ENCODE measurements around the gene RNASEH2A. TPM values are rescaled to one million over a fixed set of nuclear protein-coding genes. Genes with fewer than 3 reads are reported as not detected.
A peak's percentile ranks its signal among the peaks of the same experiment; 100 is the strongest.

The RNASEH2A gene
- total and polyA plus RNA-seq, 2 of the 13 experiments (the other 11 are each of a cell fraction or from before 2014, with no cell fraction given): 25.1 to 35.8 TPM

DNA sequence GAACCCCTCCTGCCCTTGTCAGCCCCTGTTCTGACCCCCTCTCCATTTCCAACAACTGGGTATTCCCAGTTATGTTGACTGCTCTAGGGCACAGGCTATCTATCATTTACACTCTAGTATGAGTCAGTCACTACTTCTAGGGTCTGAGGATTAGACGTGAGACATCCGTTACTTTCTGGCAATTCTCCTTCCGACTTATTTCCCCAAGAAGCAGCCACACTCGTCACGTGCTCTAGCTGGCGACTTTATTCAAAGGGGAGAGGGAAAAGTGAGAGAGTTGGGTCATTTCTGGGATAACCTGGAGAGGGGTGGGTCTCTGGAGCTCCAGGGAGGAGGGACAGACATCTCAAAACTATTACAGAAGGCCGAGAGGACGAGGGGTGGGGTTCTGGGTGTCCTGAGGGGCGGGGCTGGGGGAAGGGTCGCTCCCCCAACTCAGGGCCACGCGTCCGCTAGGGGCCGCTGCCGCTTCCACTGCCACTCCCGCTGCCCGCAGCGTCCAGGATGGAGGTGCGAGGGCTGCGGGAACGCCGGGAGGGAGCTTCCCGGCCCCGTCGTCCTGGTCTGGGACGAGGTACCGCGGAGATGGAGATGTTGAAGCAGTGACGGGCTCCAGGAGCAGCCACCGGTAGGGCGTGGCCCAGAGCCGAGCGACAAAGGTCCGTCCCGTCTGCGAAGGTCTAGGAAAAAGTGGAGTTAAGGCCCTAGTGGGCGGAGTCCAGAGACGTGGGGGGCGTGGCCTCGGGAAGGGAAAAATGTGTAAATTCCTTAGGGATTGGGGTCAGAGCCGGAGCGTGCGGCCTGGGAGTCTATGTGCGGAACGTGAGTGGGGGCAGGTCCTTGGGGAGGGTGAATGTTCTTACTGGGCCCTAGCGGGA is 19.1 kb downstream of the RNASEH2A start:
- H3K4me2 ChIP-seq (ENCODE audit: low read depth, low read length): peak overlapping the region; percentile 69; the same call in 1 of the 2 replicates
- no peaks in the 10 kb centered on the region for H3K79me2 ChIP-seq (ENCODE audit: insufficient read depth, low read length)
- no peaks in the 10 kb centered on the region for H3K36me3 ChIP-seq (replicated peaks in 1 of 2; ENCODE audit: control insufficient read depth in 1 of 2, insufficient read depth in 2 of 2, low read length in 2 of 2)
- CTCF ChIA-PET (ENCODE audit: low intra/inter-chr PET ratio, low total read pairs): interaction anchor here (1.0 kb wide), 1 partner anchor 12 kb away, joined by 3 read pairs; no protein-coding TSS in a partner anchor
- H3K4me3 ChIP-seq (replicated peaks in 1 of 3; ENCODE audit: insufficient read depth in 1 of 3, low read depth in 2 of 3, low read length in 3 of 3): peak overlapping the region in 1 of 3 experiments; percentile 64; a peak in 2 of 6 replicates
- H3K9ac ChIP-seq (ENCODE audit: insufficient read depth, low read depth, low read length): no peak overlapping the region
- BruUV-seq (replicated peaks): no TSS peak
- no peak overlapping the region for H3K27ac ChIP-seq (ENCODE audit: extremely low read length, insufficient read depth, low read length)
- in situ Hi-C loops (cut with HindIII; ENCODE audit: extremely low pct_ligation_motif_present, low pct_unique_long_range_greater_than_20kb) (no loop called here), intact Hi-C loops (cut with micrococcal nuclease; ENCODE audit: unreplicated experiment) (no loop called here)
- ATAC-seq (peak; percentile 76), FAIRE-seq (no peak), DNase-seq (ENCODE audit: low spot score) (no peak)
- POLR2A ChIA-PET: no interaction called here
- 15% methylated on average over 32 of the region's 46 CpGs for WGBS (ENCODE audit: low lambda C conversion rate)
- H2AFZ ChIP-seq (ENCODE audit: low read length): no peak overlapping the region
- no peaks in the 10 kb centered on the region for H4K20me1 ChIP-seq (ENCODE audit: insufficient read depth, low read length)
- peaks cover 0 to 9% of the 10 kb centered on the region in 2 experiments; a peak in 1 of 5 replicates for H3K27me3 ChIP-seq (ENCODE audit: control insufficient read depth in 1 of 2, insufficient read depth in 2 of 2, low read length in 2 of 2)
- H3K9me3 ChIP-seq (ENCODE audit: low read length): no peaks in the 10 kb centered on the region
- peaks cover 29% of the 10 kb centered on the region for H3K4me1 ChIP-seq (ENCODE audit: insufficient read depth, low read length)
- no peak for TF ChIP-seq FLYWCH1 (CRISPR knock-in tag; IDR thresholded peaks at IDR 0.05)
- no peak for TF ChIP-seq DNMT3B (CRISPR knock-in tag; conservative IDR thresholded peaks at IDR 0.05)
- TF ChIP-seq EHMT2 (IDR thresholded peaks at IDR 0.05; ENCODE audit: borderline replicate concordance, low read depth, low read length): no peak
- TF ChIP-seq, protein P1, sequence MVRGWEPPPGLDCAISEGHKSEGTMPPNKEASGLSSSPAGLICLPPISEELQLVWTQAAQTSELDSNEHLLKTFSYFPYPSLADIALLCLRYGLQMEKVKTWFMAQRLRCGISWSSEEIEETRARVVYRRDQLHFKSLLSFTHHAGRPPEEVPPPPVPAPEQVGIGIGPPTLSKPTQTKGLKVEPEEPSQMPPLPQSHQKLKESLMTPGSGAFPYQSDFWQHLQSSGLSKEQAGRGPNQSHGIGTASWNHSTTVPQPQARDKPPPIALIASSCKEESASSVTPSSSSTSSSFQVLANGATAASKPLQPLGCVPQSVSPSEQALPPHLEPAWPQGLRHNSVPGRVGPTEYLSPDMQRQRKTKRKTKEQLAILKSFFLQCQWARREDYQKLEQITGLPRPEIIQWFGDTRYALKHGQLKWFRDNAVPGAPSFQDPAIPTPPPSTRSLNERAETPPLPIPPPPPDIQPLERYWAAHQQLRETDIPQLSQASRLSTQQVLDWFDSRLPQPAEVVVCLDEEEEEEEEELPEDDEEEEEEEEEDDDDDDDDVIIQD (CRISPR knock-in tag; IDR thresholded peaks at IDR 0.05; ENCODE audit: low read depth): 0 out of 2 replicates have a peak, but pooled peaks have one; percentile 37
- TF ChIP-seq KMT2A (CRISPR knock-in tag; IDR thresholded peaks at IDR 0.05): no peak
- peak; percentile 87 for TF ChIP-seq PATZ1 (CRISPR knock-in tag; IDR thresholded peaks at IDR 0.05)
- 0 out of 2 replicates have a peak, but pooled peaks have one; percentile 27 for TF ChIP-seq SP4 (CRISPR knock-in tag; IDR thresholded peaks at IDR 0.05)
- TF ChIP-seq ZBTB14 (CRISPR knock-in tag; IDR thresholded peaks at IDR 0.05): no peak
- TF ChIP-seq ZSCAN30 (CRISPR knock-in tag; IDR thresholded peaks at IDR 0.05): no peak
- 0 out of 2 replicates have a peak, but pooled peaks have one; percentile 47 for TF ChIP-seq CBX5 (CRISPR knock-in tag; IDR thresholded peaks at IDR 0.05; ENCODE audit: borderline replicate concordance)
- peak; percentile 46; the same call in 1 of the 2 replicates for TF ChIP-seq ZSCAN21 (CRISPR knock-in tag; IDR thresholded peaks at IDR 0.05; ENCODE audit: borderline replicate concordance)
- no peak for TF ChIP-seq WIZ (CRISPR knock-in tag; IDR thresholded peaks at IDR 0.05)
- no peak for TF ChIP-seq TARDBP (CRISPR knock-in tag; IDR thresholded peaks at IDR 0.05)
- TF ChIP-seq, protein P2, sequence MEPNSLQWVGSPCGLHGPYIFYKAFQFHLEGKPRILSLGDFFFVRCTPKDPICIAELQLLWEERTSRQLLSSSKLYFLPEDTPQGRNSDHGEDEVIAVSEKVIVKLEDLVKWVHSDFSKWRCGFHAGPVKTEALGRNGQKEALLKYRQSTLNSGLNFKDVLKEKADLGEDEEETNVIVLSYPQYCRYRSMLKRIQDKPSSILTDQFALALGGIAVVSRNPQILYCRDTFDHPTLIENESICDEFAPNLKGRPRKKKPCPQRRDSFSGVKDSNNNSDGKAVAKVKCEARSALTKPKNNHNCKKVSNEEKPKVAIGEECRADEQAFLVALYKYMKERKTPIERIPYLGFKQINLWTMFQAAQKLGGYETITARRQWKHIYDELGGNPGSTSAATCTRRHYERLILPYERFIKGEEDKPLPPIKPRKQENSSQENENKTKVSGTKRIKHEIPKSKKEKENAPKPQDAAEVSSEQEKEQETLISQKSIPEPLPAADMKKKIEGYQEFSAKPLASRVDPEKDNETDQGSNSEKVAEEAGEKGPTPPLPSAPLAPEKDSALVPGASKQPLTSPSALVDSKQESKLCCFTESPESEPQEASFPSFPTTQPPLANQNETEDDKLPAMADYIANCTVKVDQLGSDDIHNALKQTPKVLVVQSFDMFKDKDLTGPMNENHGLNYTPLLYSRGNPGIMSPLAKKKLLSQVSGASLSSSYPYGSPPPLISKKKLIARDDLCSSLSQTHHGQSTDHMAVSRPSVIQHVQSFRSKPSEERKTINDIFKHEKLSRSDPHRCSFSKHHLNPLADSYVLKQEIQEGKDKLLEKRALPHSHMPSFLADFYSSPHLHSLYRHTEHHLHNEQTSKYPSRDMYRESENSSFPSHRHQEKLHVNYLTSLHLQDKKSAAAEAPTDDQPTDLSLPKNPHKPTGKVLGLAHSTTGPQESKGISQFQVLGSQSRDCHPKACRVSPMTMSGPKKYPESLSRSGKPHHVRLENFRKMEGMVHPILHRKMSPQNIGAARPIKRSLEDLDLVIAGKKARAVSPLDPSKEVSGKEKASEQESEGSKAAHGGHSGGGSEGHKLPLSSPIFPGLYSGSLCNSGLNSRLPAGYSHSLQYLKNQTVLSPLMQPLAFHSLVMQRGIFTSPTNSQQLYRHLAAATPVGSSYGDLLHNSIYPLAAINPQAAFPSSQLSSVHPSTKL (CRISPR knock-in tag; IDR thresholded peaks at IDR 0.05): peak; percentile 37; the same call in 1 of the 2 replicates
